LNCaP clone FGC (cell line): ENCODE results near the gene TXNL1.

ENCODE experiments used
- DNase-seq: peaks from one replicate; pipeline ENCODE4 v3.0.0-alpha.2; 2011; ENCODE audit warnings: low read depth
- H3K4me3 ChIP-seq: 2 replicates; pipeline ENCODE4 v1.5.1; 2011; ENCODE audit warnings: mild to moderate bottlenecking, low read depth, low read length, control low read depth
- CTCF ChIP-seq: IDR thresholded peaks from 2 replicates; pipeline ENCODE4 v1.5.1; 2012; ENCODE audit warnings: mild to moderate bottlenecking; ENCODE audit not compliant: control insufficient read depth, insufficient read depth; ENCODE audit errors: extremely low read depth

Gene TXNL1

GRCh38 chr18:56652802-56653201 is 14.4 kb upstream of the TXNL1 start:
- no peak for DNase-seq
- H3K4me3 ChIP-seq = no peak overlapping the region
- TF ChIP-seq CTCF = no peak

- H3K4me3 ChIP-seq = peak overlapping the region; percentile 92
- no peak for TF ChIP-seq CTCF
- no peak for DNase-seq
These were observed 13.3 kb upstream of the TXNL1 start for GRCh38 chr18:56651771-56652092.

GRCh38 chr18:56650944-56651770 is 12.8 kb upstream of the TXNL1 start, which contains the start of gene WDR7:
Gene WDR7, plus strand, starts transcription at chr18:56651359. Its CDS starts 21,157 bp downstream, at chr18:56672516.
- peak; percentile 97 for DNase-seq
- H3K4me3 ChIP-seq = peak within 1 kb of the TSS; percentile 92
- no peak for TF ChIP-seq CTCF

GRCh38 chr18:56649996-56650395 is 11.6 kb upstream of the TXNL1 start:
- H3K4me3 ChIP-seq = no peak overlapping the region
- TF ChIP-seq CTCF = no peak
- no peak for DNase-seq

GRCh38 chr18:56647951-56648893 is 9.8 kb upstream of the TXNL1 start:
- no peak overlapping the region for H3K4me3 ChIP-seq
- TF ChIP-seq CTCF = no peak
- DNase-seq = no peak

GRCh38 chr18:56647071-56647470 is 8.7 kb upstream of the TXNL1 start:
- DNase-seq = no peak
- TF ChIP-seq CTCF = no peak
- no peak overlapping the region for H3K4me3 ChIP-seq
